Fibroblast of lung (primary cell): ENCODE results near the gene MRPL21.

Source experiments
- EZH2 ChIP-seq: IDR thresholded peaks from 2 replicates; pipeline ENCODE4 v1.5.1; 2012; ENCODE audit warnings: low read length, control low read depth, mild to moderate bottlenecking; ENCODE audit errors: missing control alignments
- TF ChIP-seq, protein P1 (sequence below), 2 donors: IDR thresholded peaks in 1 of 2; conservative IDR thresholded peaks in 1 of 2; 1 replicate in 1 of 2; 2 replicates in 1 of 2; pipeline ENCODE4 v1.5.1; 2011 to 2012; ENCODE audit warnings: low read length in 2 of 2, control low read depth in 1 of 2, inconsistent platforms in 1 of 2, low read depth in 1 of 2, mild to moderate bottlenecking in 1 of 2

DNA sequence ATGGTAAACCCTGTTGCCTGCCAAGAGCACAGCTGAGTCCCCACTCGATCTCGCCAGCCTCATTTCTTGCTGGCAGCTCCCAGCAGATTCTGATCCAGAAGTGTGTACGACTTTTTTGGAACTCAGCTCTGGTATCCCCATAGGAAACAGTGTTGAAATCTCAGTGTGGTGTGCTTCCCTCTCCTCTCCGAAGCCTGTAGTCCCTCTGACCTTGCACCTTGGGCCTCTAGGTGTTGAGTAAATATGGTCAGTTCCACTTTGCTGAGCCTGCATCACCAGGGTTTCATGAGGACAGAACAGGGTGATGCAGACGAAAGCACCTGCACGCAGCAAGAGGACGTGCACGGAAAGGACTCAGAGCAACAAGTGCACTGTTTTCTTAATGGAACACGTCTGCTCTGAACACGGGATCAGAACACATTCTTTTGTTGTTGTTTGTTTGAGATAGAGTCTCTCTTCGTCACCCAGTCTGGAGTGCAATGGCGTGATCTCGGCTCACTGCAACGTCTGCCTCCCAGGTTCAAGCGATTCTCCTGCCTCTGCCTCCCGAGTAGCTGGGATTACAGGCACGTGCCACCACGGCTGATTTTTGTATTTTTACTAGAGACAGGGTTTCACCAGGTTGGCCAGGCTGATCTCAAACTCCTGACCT, 58.2 kb downstream of the MRPL21 start:
- TF ChIP-seq EZH2: no peak
- TF ChIP-seq, protein P1, sequence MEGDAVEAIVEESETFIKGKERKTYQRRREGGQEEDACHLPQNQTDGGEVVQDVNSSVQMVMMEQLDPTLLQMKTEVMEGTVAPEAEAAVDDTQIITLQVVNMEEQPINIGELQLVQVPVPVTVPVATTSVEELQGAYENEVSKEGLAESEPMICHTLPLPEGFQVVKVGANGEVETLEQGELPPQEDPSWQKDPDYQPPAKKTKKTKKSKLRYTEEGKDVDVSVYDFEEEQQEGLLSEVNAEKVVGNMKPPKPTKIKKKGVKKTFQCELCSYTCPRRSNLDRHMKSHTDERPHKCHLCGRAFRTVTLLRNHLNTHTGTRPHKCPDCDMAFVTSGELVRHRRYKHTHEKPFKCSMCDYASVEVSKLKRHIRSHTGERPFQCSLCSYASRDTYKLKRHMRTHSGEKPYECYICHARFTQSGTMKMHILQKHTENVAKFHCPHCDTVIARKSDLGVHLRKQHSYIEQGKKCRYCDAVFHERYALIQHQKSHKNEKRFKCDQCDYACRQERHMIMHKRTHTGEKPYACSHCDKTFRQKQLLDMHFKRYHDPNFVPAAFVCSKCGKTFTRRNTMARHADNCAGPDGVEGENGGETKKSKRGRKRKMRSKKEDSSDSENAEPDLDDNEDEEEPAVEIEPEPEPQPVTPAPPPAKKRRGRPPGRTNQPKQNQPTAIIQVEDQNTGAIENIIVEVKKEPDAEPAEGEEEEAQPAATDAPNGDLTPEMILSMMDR (conservative IDR thresholded peaks at IDR 0.05 in 1 of 2, IDR thresholded peaks at IDR 0.05 in 1 of 2; ENCODE audit: low read depth in 1 of 2, low read length in 2 of 2): no peak
